GM12874 (cell line): ENCODE results near the gene HCN1.

Source experiments
- CTCF ChIP-seq: IDR thresholded peaks from 2 replicates; pipeline ENCODE4 v1.5.1; 2011; ENCODE audit warnings: low read depth, mild to moderate bottlenecking, control low read depth, low read length, moderate library complexity; ENCODE audit not compliant: insufficient read depth

HCN1 gene

GRCh38 chr5:45623832-45624231 lies 72.3 kb downstream of the HCN1 start:
- no peak for TF ChIP-seq CTCF

- no peak for TF ChIP-seq CTCF
Measured at GRCh38 chr5:45622365-45622764, 73.8 kb downstream of the HCN1 start.

- no peak for TF ChIP-seq CTCF
Measured at GRCh38 chr5:45617859-45618416, 78.2 kb downstream of the HCN1 start.

- TF ChIP-seq CTCF: no peak
Measured at GRCh38 chr5:45609661-45610060, 86.5 kb downstream of the HCN1 start.

GRCh38 chr5:45604092-45604491 lies 92.1 kb downstream of the HCN1 start:
- no peak for TF ChIP-seq CTCF

GRCh38 chr5:45601424-45601823 lies 94.8 kb downstream of the HCN1 start:
- TF ChIP-seq CTCF: no peak

GRCh38 chr5:45596320-45596719 lies 99.9 kb downstream of the HCN1 start:
- TF ChIP-seq CTCF: no peak
